K562 (cell line): Measurements from ENCODE around the gene RNF166. TPM values are rescaled to one million over a fixed set of nuclear protein-coding genes. Genes with fewer than 3 reads are reported as not detected.

Experiments used
- ATAC-seq: fragments of 200-7000 bp; cut with Tn5 transposase; 3 replicates; pipeline ENCODE4 v1.9.1; 2020; ENCODE audit warnings: moderate library complexity
- BruUV-seq: library from RNA; stranded (reverse); fragments of 400-500 nt; replicated peaks from 2 replicates; lab custom pipeline; 2021; lab: Mats Ljungman, UMichigan
- CTCF ChIA-PET: fragments of 300-600 bp; formaldehyde crosslinking; extraction: SDS; loops from one replicate; lab custom pipeline; 2021; ENCODE audit warnings: low intra/inter-chr PET ratio; lab: Yijun Ruan, JAX
- POLR2A ChIA-PET: fragments of 300-600, 350-650 bp; sonication (Branson Sonifier 250); formaldehyde crosslinking; extraction: SDS; loops from one replicate; lab custom pipeline; 2021; ENCODE audit warnings: antibody characterized with exemption, inconsistent platforms; lab: Yijun Ruan, JAX
- DNase-seq, 4 experiments: peaks; one replicate each; pipeline versions ENCODE4 v3.0.0 to v3.0.0-alpha.2; 2011 to 2018; ENCODE audit warnings: low spot score in 3 of 4, mixed read lengths in 3 of 4; ENCODE audit errors: extremely low read depth in 1 of 4
- FAIRE-seq: peaks from 2 replicates; lab custom pipeline; 2011; peaks lifted over from hg19 to GRCh38; lab: Jason Lieb, UNC
- H2AFZ ChIP-seq: 2 replicates; pipeline ENCODE4 v1.6.0; 2011; ENCODE audit warnings: low read depth, low read length, control low read depth, inconsistent platforms
- H3K27ac ChIP-seq: fragments of 200-600 bp; 3 replicates; pipeline ENCODE4 v1.8.0; 2011; ENCODE audit warnings: low read depth, mild to moderate bottlenecking, control low read depth, inconsistent platforms, low read length, moderate library complexity, mixed read lengths; ENCODE audit errors: extremely low read depth
- H3K27me3 ChIP-seq, 2 experiments: fragments of 300-600 bp in 1 of 2; 2 replicates in 1 of 2; 3 replicates in 1 of 2; pipeline versions ENCODE4 v1.6.0 to v1.8.0; 2011; ENCODE audit warnings: inconsistent platforms in 2 of 2, low read length in 2 of 2, mild to moderate bottlenecking in 1 of 2, mixed read lengths in 1 of 2, moderate library complexity in 1 of 2; ENCODE audit not compliant: control insufficient read depth in 2 of 2, insufficient read depth in 2 of 2
- H3K36me3 ChIP-seq: fragments of 300-600 bp; 3 replicates; pipeline ENCODE4 v1.8.0; 2011; ENCODE audit warnings: mild to moderate bottlenecking, low read length, inconsistent platforms; ENCODE audit not compliant: control insufficient read depth, insufficient read depth
- H3K4me1 ChIP-seq, 2 experiments: fragments of 200-600 bp in 1 of 2; replicated peaks in 1 of 2; 2 replicates in 1 of 2; 3 replicates in 1 of 2; pipeline versions ENCODE4 v1.5.1 to v1.8.0; 2011; ENCODE audit warnings: inconsistent platforms in 2 of 2, low read length in 2 of 2, mild to moderate bottlenecking in 1 of 2, mixed read lengths in 1 of 2, moderate library complexity in 1 of 2; ENCODE audit not compliant: control insufficient read depth in 2 of 2, insufficient read depth in 2 of 2
- H3K4me2 ChIP-seq: 2 replicates; pipeline ENCODE4 v1.6.1; 2011; ENCODE audit warnings: low read length, control low read depth, inconsistent platforms, mixed read lengths; ENCODE audit not compliant: insufficient read depth
- H3K4me3 ChIP-seq: fragments of 200-600 bp; sonication (generic), shearing (Covaris generic); 2 replicates; pipeline ENCODE4 v1.5.1; 2016; ENCODE audit warnings: control low read depth, inconsistent platforms
- H3K79me2 ChIP-seq: fragments of 200-600 bp; 3 replicates; pipeline ENCODE4 v1.8.0; 2011; ENCODE audit warnings: low read length, inconsistent platforms; ENCODE audit not compliant: control insufficient read depth, insufficient read depth
- H3K9ac ChIP-seq, 2 experiments: 2 replicates each; pipeline versions ENCODE4 v1.6.0 to v1.6.1; 2011; ENCODE audit warnings: low read depth in 2 of 2, low read length in 2 of 2, control low read depth in 1 of 2, inconsistent platforms in 1 of 2, mild to moderate bottlenecking in 1 of 2, mixed read lengths in 1 of 2; ENCODE audit not compliant: insufficient read depth in 1 of 2
- H3K9me1 ChIP-seq: one replicate; pipeline ENCODE4 v1.6.0; 2011; ENCODE audit warnings: inconsistent platforms, mild to moderate bottlenecking, low read length, moderate library complexity; ENCODE audit not compliant: control insufficient read depth, insufficient read depth
- H3K9me3 ChIP-seq: replicated peaks from 2 replicates; pipeline ENCODE4 v1.5.1; 2011; ENCODE audit warnings: low read depth, low read length, inconsistent platforms; ENCODE audit not compliant: control insufficient read depth, insufficient read depth
- H4K20me1 ChIP-seq: replicated peaks from 2 replicates; pipeline ENCODE4 v1.6.1; 2011; ENCODE audit warnings: low read length, inconsistent platforms, mixed read lengths; ENCODE audit not compliant: control insufficient read depth, insufficient read depth
- SLC30A9 ChIP-seq: fragments of 250-450 bp; sonication (Bioruptor Pico); IDR thresholded peaks from 2 replicates; pipeline ENCODE4 v1.8.0; 2022; ENCODE audit warnings: mild to moderate bottlenecking, moderate library complexity
- SRF ChIP-seq, 2 experiments: fragments of 250-450, 450-650 bp in 1 of 2; sonication (Bioruptor Pico) in 1 of 2; sonication (generic) in 1 of 2; formaldehyde crosslinking; IDR thresholded peaks; 2 replicates each; pipeline versions ENCODE4 v1.5.0 to v1.5.1; 2020 to 2022; ENCODE audit warnings: mild to moderate bottlenecking in 1 of 2, missing genetic modification reagents in 1 of 2
- ZBTB33 ChIP-seq: sonication (generic); formaldehyde crosslinking; IDR thresholded peaks from 2 replicates; pipeline ENCODE4 v1.8.1; 2023; ENCODE audit warnings: mild to moderate bottlenecking, missing genetic modification reagents
- ZFP30 ChIP-seq: fragments of 250-450 bp; sonication (Bioruptor Pico); IDR thresholded peaks from 2 replicates; pipeline ENCODE4 v1.8.0; 2022; ENCODE audit warnings: moderate library complexity, mild to moderate bottlenecking, inconsistent platforms, borderline replicate concordance
- ZNF280A ChIP-seq: fragments of 450-650 bp; IDR thresholded peaks from 2 replicates; pipeline ENCODE4 v1.6.1; 2018; ENCODE audit warnings: mild to moderate bottlenecking, low read depth; ENCODE audit not compliant: partially characterized antibody
- WGBS: fragments of 100-300 bp; shearing (Covaris generic); methylation state at CpG from one replicate; pipeline ENCODE4 v1.1.6; 2016; ENCODE audit warnings: low coverage, mixed read lengths; ENCODE audit not compliant: insufficient coverage; ENCODE audit errors: missing lambda C conversion rate; 5-methylcytosine and 5-hydroxymethylcytosine counted together
- in situ Hi-C: fragments of 300-500 bp; cut with MboI; formaldehyde crosslinking; loops from 4 replicates; pipeline ENCODE4 v1.15.0; 2018; ENCODE audit warnings: inconsistent platforms, mixed read lengths
- intact Hi-C: fragments of 100-400 bp; cut with micrococcal nuclease; formaldehyde crosslinking; loops from 2 replicates; pipeline ENCODE4 v1.14.2; 2022
- polyA plus RNA-seq, 8 experiments: library from polyadenylated mRNA; depleted of rRNA in 4 of 8; stranded (reverse) in 5 of 8; unstranded in 3 of 8; fragments of >200 nt; fragmentation: Nextera tagmentation in 2 of 8; fragmentation: Illumina TruSeq in 1 of 8; extraction: Ambion mirVana in 2 of 8; extraction: Trizol in 1 of 8; gene quantifications; 2 replicates each; pipeline versions ENCODE4 v1.2.1 to v1.2.3, GENCODE V29; 2011 to 2014; ENCODE audit warnings: inconsistent platforms in 1 of 8, missing spikeins in 1 of 8
- total RNA-seq, 7 experiments: library from RNA; depleted of rRNA in 6 of 7; stranded (reverse); fragments of >200 nt in 6 of 7; fragmentation: Illumina TruSeq in 2 of 7; extraction: Trizol in 2 of 7; gene quantifications; 2 replicates each; pipeline versions ENCODE4 v1.2.1 to v1.2.3, GENCODE V29; 2011 to 2021; ENCODE audit warnings: low replicate concordance in 1 of 7

The RNF166 gene
- total and polyA plus RNA-seq, 9 of the 15 experiments (the other 6 are each of a cell fraction or from before 2014, with no cell fraction given): 0.56 to 60.3 (median 19.5) TPM

- POLR2A ChIA-PET: interaction anchor here (0.6 to 2.0 kb wide), 5 partner anchors 9 to 755 kb away, joined by 3 to 6 read pairs (median 3); no protein-coding TSS in a partner anchor
- Histone ChIP-seq H2AFZ (no peak overlapping the region), H3K4me2 (no peak overlapping the region), H3K4me1 (peaks cover 0 to 34% of the 10 kb centered on the region in 2 experiments; a peak in 2 of 5 replicates), H3K9me3 (no peaks in the 10 kb centered on the region), H3K9ac (no peak overlapping the region), H3K4me3 (no peak overlapping the region), H3K27ac (no peak overlapping the region), H3K9me1 (no peaks in the 10 kb centered on the region), H3K27me3 (no peaks in the 10 kb centered on the region), H3K36me3 (peaks cover 3% of the 10 kb centered on the region; the same call in 1 of the 3 replicates), H3K79me2 (no peaks in the 10 kb centered on the region), H4K20me1 (no peaks in the 10 kb centered on the region; the same call in 1 of the 2 replicates)
- WGBS: 67% methylated on average over 19 of the region's 19 CpGs
- DNase-seq (no peak), ATAC-seq (no peak), FAIRE-seq (no peak)
- in situ Hi-C loops: no loop called here
- no peak for TF ChIP-seq SLC30A9 (CRISPR knock-in tag)
- no peak for TF ChIP-seq SRF (CRISPR knock-in tag; IDR thresholded peaks at IDR 0.05)
- no peak for TF ChIP-seq ZFP30
- peak; percentile 20; the same call in 1 of the 2 replicates for TF ChIP-seq ZBTB33 (CRISPR knock-in tag)
- no peak for TF ChIP-seq ZNF280A
- CTCF ChIA-PET: interaction anchor here (1.0 kb wide), 1 partner anchor 24 kb away, joined by 3 read pairs; no protein-coding TSS in a partner anchor
- no TSS peak for BruUV-seq
- intact Hi-C loops: no loop called here
Observed at GRCh38 chr16:88673716-88674379, 32.4 kb downstream of the RNF166 start.
